H9 (cell line): Measurements from ENCODE around the gene ITM2C. TPM values are rescaled to one million over a fixed set of nuclear protein-coding genes. Genes with fewer than 3 reads are reported as not detected.

Source experiments
- DNase-seq: peaks from one replicate; pipeline ENCODE4 v3.0.0-alpha.2; 2017
- H2AFZ ChIP-seq: one replicate; pipeline ENCODE4 v1.6.1; 2013; ENCODE audit warnings: mild to moderate bottlenecking, low read length, control low read depth, moderate library complexity
- H2AK5ac ChIP-seq: 2 replicates; pipeline ENCODE4 v1.6.1; 2013; ENCODE audit warnings: low read length, control low read depth, mixed read lengths; ENCODE audit not compliant: insufficient read length
- H2BK120ac ChIP-seq: one replicate; pipeline ENCODE4 v1.6.1; 2013; ENCODE audit warnings: low read depth, mild to moderate bottlenecking, low read length, control low read depth, inconsistent platforms; ENCODE audit not compliant: poor library complexity, severe bottlenecking
- H2BK12ac ChIP-seq: 2 replicates; pipeline ENCODE4 v1.6.1; 2013; ENCODE audit warnings: low read length, control low read depth, mixed read lengths, low read depth; ENCODE audit not compliant: insufficient read length
- H2BK15ac ChIP-seq: 2 replicates; pipeline ENCODE4 v1.6.1; 2013; ENCODE audit warnings: low read depth, low read length, control low read depth
- H2BK20ac ChIP-seq: one replicate; pipeline ENCODE4 v1.6.1; 2013; ENCODE audit warnings: low read depth, mild to moderate bottlenecking, low read length, control low read depth, inconsistent platforms; ENCODE audit not compliant: poor library complexity, severe bottlenecking
- H2BK5ac ChIP-seq: 2 replicates; pipeline ENCODE4 v1.6.1; 2013; ENCODE audit warnings: low read length, control low read depth, mixed read lengths; ENCODE audit not compliant: insufficient read length
- H3K14ac ChIP-seq: 2 replicates; pipeline ENCODE4 v1.6.1; 2013; ENCODE audit warnings: low read length, control low read depth; ENCODE audit not compliant: insufficient read depth
- H3K18ac ChIP-seq: 2 replicates; pipeline ENCODE4 v1.6.1; 2013; ENCODE audit warnings: low read depth, mild to moderate bottlenecking, mixed read lengths, low read length, control low read depth; ENCODE audit not compliant: insufficient read length
- H3K23ac ChIP-seq: 2 replicates; pipeline ENCODE4 v1.6.1; 2013; ENCODE audit warnings: low read length, control low read depth, mixed read lengths, low read depth; ENCODE audit not compliant: insufficient read length
- H3K23me2 ChIP-seq: 2 replicates; pipeline ENCODE4 v1.6.1; 2013; ENCODE audit warnings: low read depth, mild to moderate bottlenecking, mixed read lengths, low read length, control low read depth; ENCODE audit not compliant: insufficient read length, poor library complexity, severe bottlenecking
- H3K27ac ChIP-seq: 2 replicates; pipeline ENCODE4 v1.5.1; 2013; ENCODE audit warnings: low read length, control low read depth, mixed read lengths, low read depth; ENCODE audit not compliant: insufficient read length
- H3K27me3 ChIP-seq: 2 replicates; pipeline ENCODE4 v1.6.1; 2013; ENCODE audit warnings: low read length, control low read depth, inconsistent platforms; ENCODE audit not compliant: insufficient read depth
- H3K4ac ChIP-seq: 2 replicates; pipeline ENCODE4 v1.6.1; 2013; ENCODE audit warnings: low read depth, mild to moderate bottlenecking, control low read depth, inconsistent platforms, low read length, moderate library complexity
- H3K4me1 ChIP-seq: 2 replicates; pipeline ENCODE4 v1.6.1; 2013; ENCODE audit warnings: low read length, control low read depth, inconsistent platforms; ENCODE audit not compliant: insufficient read depth
- H3K4me2 ChIP-seq: 2 replicates; pipeline ENCODE4 v1.6.1; 2013; ENCODE audit warnings: low read length, control low read depth, mixed read lengths; ENCODE audit not compliant: insufficient read length, insufficient read depth
- H3K56ac ChIP-seq: 2 replicates; pipeline ENCODE4 v1.6.1; 2013; ENCODE audit warnings: low read depth, mild to moderate bottlenecking, mixed read lengths, low read length, control low read depth; ENCODE audit not compliant: insufficient read length
- H3K79me1 ChIP-seq: 2 replicates; pipeline ENCODE4 v1.6.1; 2013; ENCODE audit warnings: low read depth, mild to moderate bottlenecking, moderate library complexity, low read length, control low read depth, inconsistent platforms; ENCODE audit not compliant: insufficient read depth, poor library complexity, severe bottlenecking
- H3K79me2 ChIP-seq: 2 replicates; pipeline ENCODE4 v1.6.1; 2013; ENCODE audit warnings: low read length, control low read depth, inconsistent platforms; ENCODE audit not compliant: insufficient read depth
- H3K9ac ChIP-seq: 2 replicates; pipeline ENCODE4 v1.6.1; 2013; ENCODE audit warnings: low read length, control low read depth, mixed read lengths; ENCODE audit not compliant: insufficient read length; ENCODE audit errors: extremely low read depth
- H3K9me3 ChIP-seq: one replicate; pipeline ENCODE4 v1.6.1; 2013; ENCODE audit warnings: low read depth, low read length, inconsistent platforms; ENCODE audit not compliant: control insufficient read depth
- H3T11ph ChIP-seq: one replicate; pipeline ENCODE4 v1.6.1; 2013; ENCODE audit warnings: mild to moderate bottlenecking, low read length, control low read depth, inconsistent platforms
- H4K20me1 ChIP-seq: one replicate; pipeline ENCODE4 v1.6.1; 2013; ENCODE audit not compliant: control insufficient read depth, insufficient read length, insufficient read depth
- H4K5ac ChIP-seq: 2 replicates; pipeline ENCODE4 v1.6.1; 2013; ENCODE audit warnings: low read depth, mild to moderate bottlenecking, mixed read lengths, low read length, control low read depth; ENCODE audit not compliant: insufficient read length
- H4K8ac ChIP-seq: replicated peaks from 2 replicates; pipeline ENCODE4 v1.6.1; 2013; ENCODE audit warnings: low read length, control low read depth, mixed read lengths, low read depth; ENCODE audit not compliant: insufficient read length
- H4K91ac ChIP-seq: 2 replicates; pipeline ENCODE4 v1.6.1; 2013; ENCODE audit warnings: low read depth, mild to moderate bottlenecking, moderate library complexity, mixed read lengths, low read length, control low read depth; ENCODE audit not compliant: insufficient read length
- H3K27ac Mint-ChIP-seq, 3 experiments: 2 replicates in 2 of 3; 3 replicates in 1 of 3; pipeline ENCODE4 v1.8.0; 2020 to 2021; ENCODE audit warnings: mixed read lengths in 3 of 3, mild to moderate bottlenecking in 1 of 3, moderate library complexity in 1 of 3
- H3K27me3 Mint-ChIP-seq: 2 replicates; pipeline ENCODE4 v1.8.0; 2021; ENCODE audit warnings: low read depth, mild to moderate bottlenecking, moderate library complexity, mixed read lengths
- H3K36me3 Mint-ChIP-seq, 3 experiments: 2 replicates in 2 of 3; 3 replicates in 1 of 3; pipeline ENCODE4 v1.8.0; 2020 to 2021; ENCODE audit warnings: low read depth in 3 of 3, mixed read lengths in 3 of 3; ENCODE audit not compliant: insufficient read depth in 1 of 3
- H3K4me1 Mint-ChIP-seq, 2 experiments: 2 replicates each; pipeline ENCODE4 v1.8.0; 2020; ENCODE audit warnings: mixed read lengths in 2 of 2
- H3K4me3 Mint-ChIP-seq, 2 experiments: 2 replicates in 1 of 2; 3 replicates in 1 of 2; pipeline ENCODE4 v1.8.0; 2020 to 2021; ENCODE audit warnings: mild to moderate bottlenecking in 2 of 2, mixed read lengths in 2 of 2, moderate library complexity in 1 of 2
- H3K9me3 Mint-ChIP-seq, 2 experiments: 2 replicates in 1 of 2; 3 replicates in 1 of 2; pipeline ENCODE4 v1.8.0; 2020; ENCODE audit warnings: mild to moderate bottlenecking in 2 of 2, mixed read lengths in 2 of 2, moderate library complexity in 1 of 2
- CTCF ChIP-seq: fragments of 200-600 bp; sonication (generic); conservative IDR thresholded peaks from 3 replicates; pipeline ENCODE4 v1.8.0; 2021; ENCODE audit warnings: antibody characterized with exemption, mild to moderate bottlenecking
- WGBS: extraction: QIAGEN DNeasy Blood & Tissue Kit; methylation state at CpG from one replicate; pipeline ENCODE4 v1.1.7; 2013; ENCODE audit warnings: missing lambda C conversion rate, low lambda C conversion rate, mixed read lengths; ENCODE audit not compliant: insufficient read length; ENCODE audit errors: extremely low coverage; 5-methylcytosine and 5-hydroxymethylcytosine counted together
- total RNA-seq: library from RNA; stranded (reverse); gene quantifications from 2 replicates; pipeline ENCODE4 v1.2.1, GENCODE V29; 2021

ITM2C gene
- total RNA-seq, 1 experiment from 2014 or later: 297 TPM

GRCh38 chr2:230891509-230891908 is 26.8 kb downstream of the ITM2C start:
- Histone ChIP-seq H2AK5ac (no peak overlapping the region), H2BK20ac (no peak overlapping the region), H3K9ac (no peak overlapping the region), H2AFZ (no peak overlapping the region), H3K56ac (no peak overlapping the region), H3K23me2 (no peaks in the 10 kb centered on the region), H3K27ac (no peak overlapping the region), H3K4me1 (no peaks in the 10 kb centered on the region; the same call in 1 of the 2 replicates), H3K23ac (no peak overlapping the region), H3K4ac (no peak overlapping the region), H3K9me3 (no peaks in the 10 kb centered on the region), H4K20me1 (no peaks in the 10 kb centered on the region), H3K27me3 (no peaks in the 10 kb centered on the region), H4K5ac (no peak overlapping the region), H2BK120ac (no peak overlapping the region), H3T11ph (no peak overlapping the region), H2BK12ac (no peak overlapping the region), H4K91ac (no peak overlapping the region), H3K4me2 (no peak overlapping the region), H3K79me1 (no peaks in the 10 kb centered on the region), H3K18ac (no peak overlapping the region), H3K14ac (no peak overlapping the region), H4K8ac (no peak overlapping the region), H2BK5ac (no peak overlapping the region), H3K79me2 (no peaks in the 10 kb centered on the region), H2BK15ac (no peak overlapping the region)
- WGBS: no CpG with 5 or more reads among the region's 6 CpGs
- peaks cover 23 to 26% of the 10 kb centered on the region in 2 experiments for H3K4me1 Mint-ChIP-seq
- no peak overlapping the region for H3K4me3 Mint-ChIP-seq
- no peaks in the 10 kb centered on the region; a peak in 1 of 7 replicates for H3K36me3 Mint-ChIP-seq
- H3K27me3 Mint-ChIP-seq: peaks cover 10% of the 10 kb centered on the region
- H3K27ac Mint-ChIP-seq: peak overlapping the region in 1 of 3 experiments; percentile 57; a peak in 1 of 7 replicates
- TF ChIP-seq CTCF: no peak
- H3K9me3 Mint-ChIP-seq: no peaks in the 10 kb centered on the region
- DNase-seq: no peak
